ENCODE results near the gene IL36RN.

Gene IL36RN

GRCh38 chr2:113058998-113059960, at the start of gene IL36RN:
TSS of gene IL36RN (plus strand) at chr2:113059198. CDS start at chr2:113059439, 241 bp downstream.
- peaks cover 10% of the 10 kb centered on the region for H3K36me3 Mint-ChIP-seq
- peaks cover 7% of the 10 kb centered on the region for H3K4me1 Mint-ChIP-seq (ENCODE audit: low read depth)
- peaks cover 10% of the 10 kb centered on the region for H3K9me3 Mint-ChIP-seq (ENCODE audit: low read depth)
- no peak within 1 kb of the TSS for H3K27ac Mint-ChIP-seq
- H3K27me3 Mint-ChIP-seq, result peaks cover 2% of the 10 kb centered on the region
- no peak within 1 kb of the TSS for H3K4me3 Mint-ChIP-seq

- no peaks in the 10 kb centered on the region for H3K9me3 Mint-ChIP-seq (ENCODE audit: low read depth)
- no peak overlapping the region for H3K27ac Mint-ChIP-seq
- H3K4me1 Mint-ChIP-seq (ENCODE audit: low read depth), result peaks cover 14% of the 10 kb centered on the region
- H3K36me3 Mint-ChIP-seq, result no peaks in the 10 kb centered on the region
- no peaks in the 10 kb centered on the region for H3K27me3 Mint-ChIP-seq
- no peak overlapping the region for H3K4me3 Mint-ChIP-seq
These were observed 49.4 kb upstream of the IL36RN start for GRCh38 chr2:113009622-113010021.

- Mint-ChIP-seq H3K27ac (no peak overlapping the region), H3K9me3 (ENCODE audit: low read depth) (no peaks in the 10 kb centered on the region), H3K36me3 (no peaks in the 10 kb centered on the region), H3K4me3 (no peak overlapping the region), H3K27me3 (no peaks in the 10 kb centered on the region), H3K4me1 (ENCODE audit: low read depth) (peaks cover 18% of the 10 kb centered on the region)
These were observed 48.9 kb upstream of the IL36RN start for GRCh38 chr2:113010088-113010487.

GRCh38 chr2:113011108-113011507, 47.9 kb upstream of the IL36RN start:
- no peak overlapping the region for H3K27ac Mint-ChIP-seq
- H3K4me3 Mint-ChIP-seq, result no peak overlapping the region
- no peaks in the 10 kb centered on the region for H3K9me3 Mint-ChIP-seq (ENCODE audit: low read depth)

GRCh38 chr2:113012436-113013335, 46.3 kb upstream of the IL36RN start:
- Mint-ChIP-seq H3K27me3 (no peaks in the 10 kb centered on the region), H3K4me3 (no peak overlapping the region), H3K9me3 (ENCODE audit: low read depth) (peaks cover 4% of the 10 kb centered on the region)

More at GRCh38 chr2:113011108-113011507, 47.9 kb upstream of the IL36RN start:
- no peaks in the 10 kb centered on the region for H3K27me3 Mint-ChIP-seq
- no peaks in the 10 kb centered on the region for H3K36me3 Mint-ChIP-seq
- H3K4me1 Mint-ChIP-seq (ENCODE audit: low read depth), result peaks cover 25% of the 10 kb centered on the region

GRCh38 chr2:113013336-113013661, 45.7 kb upstream of the IL36RN start:
- Mint-ChIP-seq H3K27me3 (no peaks in the 10 kb centered on the region), H3K36me3 (peaks cover 5% of the 10 kb centered on the region), H3K4me3 (no peak overlapping the region), H3K4me1 (ENCODE audit: low read depth) (peaks cover 25% of the 10 kb centered on the region), H3K27ac (no peak overlapping the region), H3K9me3 (ENCODE audit: low read depth) (peaks cover 4% of the 10 kb centered on the region)

More at GRCh38 chr2:113012436-113013335, 46.3 kb upstream of the IL36RN start:
- H3K27ac Mint-ChIP-seq, result no peak overlapping the region
- peaks cover 29% of the 10 kb centered on the region for H3K4me1 Mint-ChIP-seq (ENCODE audit: low read depth)
- H3K36me3 Mint-ChIP-seq, result peaks cover 5% of the 10 kb centered on the region

- peaks cover 5% of the 10 kb centered on the region for H3K36me3 Mint-ChIP-seq
- no peak overlapping the region for H3K4me3 Mint-ChIP-seq
- H3K27me3 Mint-ChIP-seq, result no peaks in the 10 kb centered on the region
- H3K4me1 Mint-ChIP-seq (ENCODE audit: low read depth), result peaks cover 24% of the 10 kb centered on the region
- H3K9me3 Mint-ChIP-seq (ENCODE audit: low read depth), result peaks cover 10% of the 10 kb centered on the region
- H3K27ac Mint-ChIP-seq, result no peak overlapping the region
These were observed 44.9 kb upstream of the IL36RN start for GRCh38 chr2:113014067-113014466.

GRCh38 chr2:113015042-113015441, 44.0 kb upstream of the IL36RN start:
- Mint-ChIP-seq H3K9me3 (ENCODE audit: low read depth) (peaks cover 10% of the 10 kb centered on the region), H3K27ac (no peak overlapping the region), H3K4me3 (no peak overlapping the region), H3K36me3 (peaks cover 5% of the 10 kb centered on the region), H3K4me1 (ENCODE audit: low read depth) (peaks cover 20% of the 10 kb centered on the region), H3K27me3 (no peaks in the 10 kb centered on the region)

- H3K27ac Mint-ChIP-seq, result no peak overlapping the region
- H3K36me3 Mint-ChIP-seq, result peaks cover 5% of the 10 kb centered on the region
- H3K4me3 Mint-ChIP-seq, result no peak overlapping the region
- H3K27me3 Mint-ChIP-seq, result no peaks in the 10 kb centered on the region
- peaks cover 10% of the 10 kb centered on the region for H3K9me3 Mint-ChIP-seq (ENCODE audit: low read depth)
- peaks cover 17% of the 10 kb centered on the region for H3K4me1 Mint-ChIP-seq (ENCODE audit: low read depth)
These were observed 43.3 kb upstream of the IL36RN start for GRCh38 chr2:113015655-113016054.

- peaks cover 5% of the 10 kb centered on the region for H3K36me3 Mint-ChIP-seq
- H3K4me1 Mint-ChIP-seq (ENCODE audit: low read depth), result peaks cover 17% of the 10 kb centered on the region
- peaks cover 10% of the 10 kb centered on the region for H3K9me3 Mint-ChIP-seq (ENCODE audit: low read depth)
- no peaks in the 10 kb centered on the region for H3K27me3 Mint-ChIP-seq
- H3K4me3 Mint-ChIP-seq, result no peak overlapping the region
- H3K27ac Mint-ChIP-seq, result no peak overlapping the region
These were observed 40.5 kb upstream of the IL36RN start for GRCh38 chr2:113018509-113018908.

GRCh38 chr2:113021312-113021711, 37.7 kb upstream of the IL36RN start:
- Mint-ChIP-seq H3K36me3 (peaks cover 5% of the 10 kb centered on the region), H3K27me3 (no peaks in the 10 kb centered on the region), H3K4me1 (ENCODE audit: low read depth) (peaks cover 3% of the 10 kb centered on the region), H3K27ac (no peak overlapping the region), H3K4me3 (no peak overlapping the region), H3K9me3 (ENCODE audit: low read depth) (peaks cover 10% of the 10 kb centered on the region)

GRCh38 chr2:113024764-113025163, 34.2 kb upstream of the IL36RN start:
- Mint-ChIP-seq H3K4me1 (ENCODE audit: low read depth) (no peaks in the 10 kb centered on the region), H3K36me3 (no peaks in the 10 kb centered on the region), H3K27ac (no peak overlapping the region), H3K27me3 (no peaks in the 10 kb centered on the region), H3K4me3 (no peak overlapping the region), H3K9me3 (ENCODE audit: low read depth) (no peaks in the 10 kb centered on the region)

GRCh38 chr2:113025737-113026136, 33.3 kb upstream of the IL36RN start:
- Mint-ChIP-seq H3K27me3 (no peaks in the 10 kb centered on the region), H3K36me3 (no peaks in the 10 kb centered on the region), H3K9me3 (ENCODE audit: low read depth) (no peaks in the 10 kb centered on the region), H3K4me1 (ENCODE audit: low read depth) (no peaks in the 10 kb centered on the region), H3K4me3 (no peak overlapping the region), H3K27ac (no peak overlapping the region)

- Mint-ChIP-seq H3K4me3 (no peak overlapping the region), H3K9me3 (ENCODE audit: low read depth) (no peaks in the 10 kb centered on the region), H3K4me1 (ENCODE audit: low read depth) (no peaks in the 10 kb centered on the region), H3K36me3 (no peaks in the 10 kb centered on the region), H3K27me3 (no peaks in the 10 kb centered on the region), H3K27ac (no peak overlapping the region)
These were observed 31.3 kb upstream of the IL36RN start for GRCh38 chr2:113027691-113028090.

GRCh38 chr2:113028112-113028511, 30.9 kb upstream of the IL36RN start:
- Mint-ChIP-seq H3K4me1 (ENCODE audit: low read depth) (no peaks in the 10 kb centered on the region), H3K27me3 (no peaks in the 10 kb centered on the region), H3K9me3 (ENCODE audit: low read depth) (no peaks in the 10 kb centered on the region), H3K36me3 (no peaks in the 10 kb centered on the region), H3K27ac (no peak overlapping the region), H3K4me3 (no peak overlapping the region)
